Effector CD4-positive, alpha-beta T cell (primary cell): ENCODE data around the gene C1orf232.

ENCODE experiments used
- DNase-seq: peaks from one replicate; pipeline ENCODE4 v3.0.0-alpha.2; 2020

C1orf232 gene

GRCh38 chr1:26156285-26157038, 12.3 kb downstream of the C1orf232 start:
- no peak for DNase-seq

- no peak for DNase-seq
Measured at GRCh38 chr1:26155370-26156284, 13.1 kb downstream of the C1orf232 start.

- DNase-seq, result no peak
Measured at GRCh38 chr1:26154750-26155149, 14.0 kb downstream of the C1orf232 start.

GRCh38 chr1:26153966-26154532, 14.7 kb downstream of the C1orf232 start:
- DNase-seq, result no peak

GRCh38 chr1:26148887-26149286, 19.9 kb downstream of the C1orf232 start:
- no peak for DNase-seq

GRCh38 chr1:26145960-26146294, 22.8 kb downstream of the C1orf232 start:
- DNase-seq, result no peak

- DNase-seq, result peak; percentile 72
Measured at GRCh38 chr1:26145041-26145959, 23.5 kb downstream of the C1orf232 start.

GRCh38 chr1:26142159-26142558, 26.6 kb downstream of the C1orf232 start:
- DNase-seq, result no peak

- DNase-seq, result no peak
Measured at GRCh38 chr1:26138974-26139558, 29.7 kb downstream of the C1orf232 start.

- no peak for DNase-seq
Measured at GRCh38 chr1:26134466-26134865, 34.3 kb downstream of the C1orf232 start.

GRCh38 chr1:26132834-26133167, 36.0 kb downstream of the C1orf232 start:
- DNase-seq, result no peak

- DNase-seq, result no peak
Measured at GRCh38 chr1:26132128-26132833, 36.5 kb downstream of the C1orf232 start.

GRCh38 chr1:26130695-26131094, 38.1 kb downstream of the C1orf232 start:
- DNase-seq, result no peak

GRCh38 chr1:26129778-26130177, 39.0 kb downstream of the C1orf232 start:
- DNase-seq, result no peak

- no peak for DNase-seq
Measured at GRCh38 chr1:26127235-26128163, 41.3 kb downstream of the C1orf232 start.

GRCh38 chr1:26126321-26127084, 42.3 kb downstream of the C1orf232 start:
- DNase-seq, result peak; percentile 49

- DNase-seq, result no peak
Measured at GRCh38 chr1:26125946-26126320, 42.8 kb downstream of the C1orf232 start.

- DNase-seq, result no peak
Measured at GRCh38 chr1:26125382-26125781, 43.4 kb downstream of the C1orf232 start.

GRCh38 chr1:26124418-26125331, 44.1 kb downstream of the C1orf232 start:
- DNase-seq, result no peak
